A549 (cell line): ENCODE data around the gene SCARB1.

Source experiments
- CHD2 ChIP-seq: fragments of 150-350 bp; IDR thresholded peaks from 2 replicates; pipeline ENCODE4 v1.6.1; 2014; ENCODE audit warnings: low read length; ENCODE audit not compliant: partially characterized antibody
- CTCF ChIP-seq: fragments of >200 bp; sonication (Bioruptor Twin); formaldehyde crosslinking; IDR thresholded peaks from 3 replicates; pipeline ENCODE4 v1.5.1; 2016
- JUN ChIP-seq, 2 experiments: fragments of >200 bp; sonication (Bioruptor Twin); formaldehyde crosslinking; IDR thresholded peaks; 2 replicates in 1 of 2; 3 replicates in 1 of 2; pipeline ENCODE4 v1.6.1; 2016 to 2017
- RFX5 ChIP-seq: fragments of 450-650 bp; IDR thresholded peaks from 2 replicates; pipeline ENCODE4 v1.7.1; 2014; ENCODE audit warnings: antibody characterized with exemption, mild to moderate bottlenecking, moderate library complexity

- no peak for TF ChIP-seq CHD2
- no peak for TF ChIP-seq CTCF
- TF ChIP-seq JUN (IDR thresholded peaks at IDR 0.05), result no peak
- TF ChIP-seq RFX5, result no peak
Measured at GRCh38 chr12:124788936-124789555, 74.6 kb downstream of the SCARB1 start.
